Eye (tissue), 1 donor: ENCODE data around the gene GABRG3.

Source experiments
- DNase-seq: peaks from one replicate; pipeline ENCODE4 v3.0.0-alpha.2; 2015

GABRG3 gene

DNA sequence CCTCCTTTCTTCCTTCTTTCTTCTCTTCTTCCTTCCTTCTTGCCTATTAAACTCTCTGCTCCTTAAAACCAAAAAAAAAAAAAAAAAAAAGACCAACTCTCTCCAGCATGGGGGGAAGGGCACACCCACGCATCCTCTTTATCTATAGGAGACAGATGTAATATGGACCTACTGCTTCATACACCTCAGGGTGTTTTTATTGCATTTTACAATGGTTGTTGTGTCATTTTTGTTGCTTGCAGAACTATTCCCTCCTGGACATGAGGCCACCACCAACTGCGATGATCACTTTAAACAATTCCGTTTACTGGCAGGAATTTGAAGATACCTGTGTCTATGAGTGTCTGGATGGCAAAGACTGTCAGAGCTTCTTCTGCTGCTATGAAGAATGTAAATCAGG, 561.4 kb downstream of the GABRG3 start:
- no peak for DNase-seq

DNA sequence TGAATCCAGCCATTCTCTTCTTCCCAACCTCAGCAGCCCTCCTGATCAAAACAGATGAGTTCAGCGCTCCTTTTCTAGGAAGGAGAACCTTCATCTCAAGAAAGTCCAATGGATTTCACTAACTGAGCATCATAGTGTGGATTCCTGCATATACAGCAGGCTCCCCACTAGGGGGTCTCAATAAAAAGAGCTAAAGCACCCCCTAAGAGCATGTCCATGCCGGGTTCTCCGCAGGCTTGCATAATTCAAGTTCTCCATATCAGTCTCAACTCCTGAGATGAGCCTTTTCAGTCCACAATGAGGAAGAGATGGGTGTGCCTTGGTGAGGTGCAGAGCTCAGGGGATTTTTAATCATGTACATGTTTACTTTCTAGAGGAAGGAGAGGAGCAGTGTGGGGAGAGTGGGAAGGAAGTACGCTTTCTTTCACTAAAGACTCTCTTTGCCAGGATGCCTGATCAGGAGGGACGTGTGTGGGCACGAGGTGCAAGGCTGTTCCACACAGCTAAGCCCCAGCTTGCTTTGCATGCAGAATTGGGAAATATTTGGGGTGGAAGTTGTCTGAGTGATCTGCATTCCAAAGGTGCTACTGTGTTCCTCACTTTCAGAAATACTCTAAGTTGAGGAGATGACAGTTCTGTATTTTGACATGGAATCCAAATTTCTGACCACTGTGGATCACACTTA, 564.6 kb downstream of the GABRG3 start:
- DNase-seq, result no peak

DNA sequence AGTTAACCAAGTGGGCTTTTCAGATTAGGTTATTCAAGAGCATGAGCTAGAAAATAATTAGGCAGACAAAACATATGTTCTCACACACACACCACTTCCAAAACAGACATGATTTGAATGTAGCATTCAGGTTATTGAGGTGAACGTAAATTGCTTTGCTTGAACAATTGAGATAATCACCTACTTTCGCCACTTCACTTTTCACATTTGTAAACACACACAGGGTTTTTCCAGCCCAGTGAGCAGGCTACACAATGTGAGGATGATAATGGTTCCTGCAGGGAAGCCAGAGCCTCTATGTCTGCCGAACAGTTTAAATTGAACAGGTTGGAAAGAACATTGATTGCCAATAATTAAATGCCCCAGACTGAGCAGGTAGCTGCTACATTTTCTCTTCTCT, 567.3 kb downstream of the GABRG3 start:
- DNase-seq, result peak; percentile 67

DNA sequence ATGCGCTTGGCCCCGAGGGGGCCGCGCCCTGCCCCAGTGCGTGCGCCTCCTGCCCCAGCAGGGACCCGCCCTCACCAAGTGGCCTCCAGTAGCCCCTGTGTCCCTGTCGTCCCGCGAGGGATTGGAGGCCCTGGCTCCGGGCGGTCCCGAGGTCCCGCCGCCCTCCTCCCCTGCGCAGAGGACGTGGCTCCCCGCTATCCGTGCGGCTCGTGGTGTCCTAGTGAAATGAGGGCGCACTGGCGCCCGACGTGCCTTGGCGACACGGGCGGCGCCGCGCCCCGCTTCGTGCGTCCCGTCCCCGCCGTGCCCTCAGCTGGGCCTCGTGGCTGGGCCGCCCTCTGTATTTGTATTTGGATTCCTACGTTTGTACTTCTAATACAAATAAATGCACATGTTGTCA, 570.6 kb downstream of the GABRG3 start:
- no peak for DNase-seq

DNA sequence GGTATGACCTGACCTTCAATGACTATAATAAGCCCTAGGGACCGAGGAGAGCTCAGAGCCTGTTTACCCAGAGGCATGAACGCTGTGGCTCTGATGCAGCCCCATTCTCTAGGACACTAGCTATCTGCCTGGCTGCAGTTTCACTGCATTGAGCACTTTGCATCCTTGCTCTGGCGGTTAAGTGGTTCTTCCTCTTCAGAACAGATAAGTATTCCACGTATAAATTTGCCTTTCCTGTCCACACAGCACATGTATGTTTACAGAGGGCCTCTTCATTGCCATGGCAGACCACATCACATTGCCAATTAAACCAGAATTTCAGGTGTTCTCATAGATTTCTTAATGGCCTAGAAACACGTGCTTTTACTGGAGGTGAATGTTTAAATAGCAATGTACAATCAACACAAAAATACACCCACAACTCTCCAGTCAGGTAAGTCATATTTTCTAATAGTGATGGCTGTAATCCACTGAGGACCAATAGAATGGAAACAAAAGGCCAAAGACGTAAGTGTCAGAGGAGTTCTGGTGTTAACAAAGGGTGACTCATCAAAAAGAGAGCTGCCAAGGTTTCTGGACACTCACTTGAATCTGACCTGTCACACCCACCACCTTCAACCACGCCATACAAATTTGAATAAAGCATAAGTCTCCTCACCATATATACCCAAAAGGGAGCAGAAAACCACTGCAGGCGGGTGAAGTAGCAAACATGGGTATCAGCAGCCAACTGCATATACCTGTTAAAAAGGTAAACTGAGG, 574.7 kb downstream of the GABRG3 start:
- DNase-seq, result no peak

DNA sequence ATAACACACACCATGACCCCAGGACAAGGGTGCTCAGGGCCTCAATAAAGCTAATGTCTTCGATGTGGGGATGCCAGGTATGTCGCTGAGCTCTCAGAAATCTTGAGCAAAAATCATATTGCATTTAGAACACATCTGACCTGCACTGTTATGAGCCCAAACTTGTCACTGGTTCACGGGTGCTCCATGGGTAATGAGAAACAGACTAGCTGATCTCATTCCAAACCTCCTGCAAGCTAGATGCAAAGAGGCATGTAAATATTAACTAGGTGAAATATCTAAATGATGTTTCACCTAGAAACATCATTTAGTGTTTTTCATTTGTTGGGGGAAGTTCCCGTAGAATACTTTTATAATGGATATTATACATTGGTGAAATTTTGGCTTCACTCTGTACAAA, 578.8 kb downstream of the GABRG3 start:
- no peak for DNase-seq

DNA sequence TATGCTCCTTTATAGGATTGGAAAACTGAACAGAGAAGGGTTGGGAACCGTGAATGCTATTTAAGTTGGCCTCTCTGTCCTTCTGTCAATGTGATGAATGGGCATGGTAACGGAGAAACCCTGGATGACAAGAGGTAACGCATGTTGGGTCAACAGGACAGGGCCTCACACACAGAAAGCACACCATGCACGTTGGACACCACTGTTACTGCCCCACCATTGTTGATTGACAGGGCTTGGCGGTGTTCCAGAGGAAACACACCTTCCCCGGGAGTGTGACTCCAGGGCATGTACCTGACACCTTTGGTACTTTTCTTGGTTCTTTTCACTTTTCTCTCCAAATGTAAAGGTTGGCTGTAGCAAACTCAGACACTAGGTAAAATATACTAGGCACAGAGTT, 579.7 kb downstream of the GABRG3 start:
- DNase-seq, result no peak

DNA sequence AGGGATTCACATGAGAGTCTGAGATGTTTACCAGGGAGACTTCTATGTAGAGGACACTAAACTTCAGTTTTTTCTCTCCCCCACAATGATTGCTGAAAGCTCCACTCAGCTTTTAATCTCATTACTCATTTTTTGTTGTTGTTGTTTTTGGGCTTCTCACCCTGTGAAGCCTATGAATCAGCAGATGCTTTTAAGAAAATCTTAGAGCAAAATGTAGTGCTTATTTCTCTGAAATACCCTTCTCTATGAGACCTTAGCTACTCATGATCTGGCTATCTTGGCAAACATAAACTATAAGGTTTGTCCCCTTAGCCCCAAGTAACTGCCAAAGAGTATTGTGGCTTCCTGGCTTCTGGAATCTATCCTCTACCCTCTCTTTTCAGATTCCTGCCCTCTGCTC, 590.8 kb downstream of the GABRG3 start:
- DNase-seq, result no peak

DNA sequence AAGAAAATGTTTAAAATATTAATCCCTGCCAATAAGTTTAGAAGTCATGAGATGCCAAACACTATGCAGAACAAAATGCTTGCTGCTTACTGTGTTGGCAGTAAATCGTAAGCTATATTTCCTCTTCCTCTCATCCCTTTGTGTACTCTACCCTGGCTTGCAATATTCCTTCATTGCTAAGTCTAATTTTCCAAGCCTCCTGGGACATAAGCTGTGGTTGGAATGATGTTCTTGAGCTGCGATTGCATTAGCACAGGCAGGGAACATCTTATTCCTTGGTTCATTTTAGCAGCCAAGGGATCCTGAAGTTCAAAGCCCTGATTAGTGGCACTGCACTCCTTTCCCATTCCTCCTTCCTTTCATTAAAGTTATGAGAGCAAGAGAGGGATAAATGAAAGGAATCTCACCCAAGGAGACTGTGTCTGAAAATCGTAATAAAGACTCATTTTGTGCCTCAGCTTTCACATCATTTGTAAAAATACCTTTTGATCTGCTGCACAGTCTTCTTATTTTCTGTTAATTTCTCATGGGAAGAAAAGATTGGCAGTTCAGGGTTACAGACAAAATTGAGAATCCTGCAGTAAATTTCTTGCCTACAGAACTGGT, 592.9 kb downstream of the GABRG3 start:
- no peak for DNase-seq

DNA sequence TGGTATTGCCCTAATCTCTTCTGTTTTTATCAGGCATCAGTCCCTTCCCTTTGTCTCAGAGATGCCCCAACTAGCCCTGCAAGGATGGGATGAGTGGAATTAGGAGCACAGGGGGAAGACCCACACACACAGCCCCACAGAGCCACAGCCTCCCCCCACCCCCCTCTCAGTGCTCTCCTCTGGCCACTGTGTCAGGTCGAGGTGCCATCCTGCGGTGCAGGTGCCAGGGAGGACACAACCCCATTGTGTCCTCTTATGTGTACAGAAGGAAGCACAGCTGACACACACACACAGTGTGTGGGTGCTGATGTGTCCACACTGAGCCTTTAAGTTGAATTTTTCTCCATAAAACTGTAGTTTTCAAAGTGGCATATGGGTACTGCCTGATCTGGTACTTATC, 593.7 kb downstream of the GABRG3 start:
- DNase-seq, result no peak

DNA sequence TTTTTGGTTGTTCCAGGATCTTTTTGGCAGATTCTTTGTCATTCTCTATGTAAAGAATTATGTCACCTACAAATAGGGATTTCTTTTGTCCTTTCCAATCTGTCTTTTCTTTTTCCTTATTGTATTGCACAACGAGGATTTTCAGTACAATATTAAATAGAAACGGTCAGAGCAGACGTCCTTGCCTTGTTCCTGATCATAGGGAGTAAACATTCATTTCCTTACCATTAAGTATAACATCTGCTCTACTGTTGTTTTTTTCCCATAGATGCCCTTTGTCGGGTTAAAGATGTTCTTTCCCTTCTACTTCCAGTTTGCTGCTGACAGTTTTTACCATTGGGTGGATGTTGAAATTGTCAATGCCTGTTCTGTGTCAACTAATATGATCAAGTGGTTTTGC, 599.8 kb downstream of the GABRG3 start:
- no peak for DNase-seq

DNA sequence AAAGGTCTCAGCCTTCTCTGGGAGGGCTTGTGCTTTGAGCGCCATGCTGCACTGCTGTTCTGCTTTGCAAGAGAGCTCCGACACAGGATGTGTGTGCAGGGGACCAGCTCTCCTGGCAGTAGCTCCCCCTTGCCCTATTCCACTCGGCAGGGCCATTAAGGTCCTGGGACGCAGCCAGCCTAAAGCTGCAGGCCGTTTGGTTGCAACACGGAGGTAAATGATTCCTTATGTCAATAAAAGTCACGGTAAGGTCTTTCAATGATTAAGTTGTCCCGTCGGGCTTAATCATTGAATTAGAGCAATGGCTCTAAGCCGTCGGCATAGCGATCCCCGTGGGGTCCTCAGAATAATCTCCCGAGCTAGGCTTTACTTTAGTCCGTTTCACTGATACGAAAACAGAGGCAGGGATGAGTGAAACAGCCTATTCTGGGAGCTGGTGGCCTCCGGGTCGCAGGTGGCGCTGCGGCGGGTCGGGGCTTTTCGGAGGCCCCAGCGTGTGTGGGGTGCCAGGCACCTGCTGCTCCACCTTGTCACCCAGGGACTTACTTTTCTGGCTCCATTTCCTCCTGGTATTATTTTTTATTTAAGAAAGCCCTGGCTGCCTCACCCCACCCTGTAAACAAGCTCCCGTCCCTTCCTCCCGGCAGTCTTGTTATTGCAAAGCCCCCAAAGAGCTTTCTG, 603.0 kb downstream of the GABRG3 start:
- DNase-seq, result no peak

DNA sequence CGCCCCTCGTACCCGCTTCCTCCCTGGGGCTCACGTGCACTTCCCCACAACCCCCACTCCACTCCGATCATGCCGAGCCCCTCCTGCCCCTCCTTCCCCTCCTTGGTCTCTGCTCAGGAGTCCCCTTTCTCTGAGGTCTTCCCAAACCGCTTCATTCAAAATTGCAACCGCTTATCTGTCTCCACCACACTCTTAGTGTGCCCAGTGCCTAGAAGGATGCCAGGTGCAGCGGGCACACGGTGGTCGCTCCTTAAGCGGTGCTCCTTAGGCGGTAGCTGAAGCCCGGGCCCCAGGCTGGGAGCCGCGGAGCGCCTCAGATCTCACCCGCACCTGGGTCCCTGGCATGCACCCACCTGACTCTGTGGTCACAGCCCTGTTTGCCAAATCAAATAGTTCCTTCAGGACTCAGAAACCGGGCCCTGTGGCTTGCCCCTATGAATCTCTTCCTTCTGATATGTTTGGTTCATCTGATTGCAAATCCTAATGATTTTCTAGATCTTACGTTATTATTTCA, 603.6 kb downstream of the GABRG3 start:
- DNase-seq, result no peak

DNA sequence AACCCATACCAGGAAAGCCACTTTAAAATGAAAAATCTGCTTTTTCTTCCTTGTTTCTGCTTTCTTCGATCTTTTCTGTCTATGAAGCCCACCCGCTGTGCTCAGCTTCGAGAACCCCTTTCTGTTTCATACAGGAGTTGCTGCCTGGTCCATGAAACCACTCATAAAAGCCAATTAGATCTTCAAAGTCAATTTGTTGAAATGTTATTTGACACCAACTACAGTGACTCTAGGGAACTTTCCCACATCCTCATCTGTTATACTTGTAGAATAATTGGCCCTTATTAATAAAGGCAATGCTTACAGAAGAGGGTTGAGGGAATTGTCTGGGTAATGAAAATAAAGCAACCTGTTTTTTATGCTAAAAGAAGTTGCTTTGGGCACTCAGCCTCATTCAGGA, 604.5 kb downstream of the GABRG3 start:
- no peak for DNase-seq

DNA sequence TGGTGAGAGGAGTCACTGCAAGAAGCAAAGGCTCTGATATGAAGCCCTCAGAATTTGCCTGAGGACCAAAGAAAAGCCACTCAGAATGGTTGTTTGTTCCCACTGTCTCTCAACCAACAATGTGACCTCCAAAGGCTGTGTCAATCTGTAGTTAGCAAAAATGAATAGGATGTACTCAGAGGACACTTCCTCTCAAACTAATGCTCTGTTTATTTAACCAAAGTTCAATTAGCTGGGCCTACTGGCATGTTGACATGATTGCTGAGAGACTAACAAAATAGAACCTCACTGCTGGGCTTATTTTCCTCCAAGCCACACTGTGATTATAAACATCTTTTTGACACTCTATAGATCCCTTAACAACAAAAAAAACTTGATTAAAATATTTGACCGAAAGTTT, 605.6 kb downstream of the GABRG3 start:
- DNase-seq, result no peak

DNA sequence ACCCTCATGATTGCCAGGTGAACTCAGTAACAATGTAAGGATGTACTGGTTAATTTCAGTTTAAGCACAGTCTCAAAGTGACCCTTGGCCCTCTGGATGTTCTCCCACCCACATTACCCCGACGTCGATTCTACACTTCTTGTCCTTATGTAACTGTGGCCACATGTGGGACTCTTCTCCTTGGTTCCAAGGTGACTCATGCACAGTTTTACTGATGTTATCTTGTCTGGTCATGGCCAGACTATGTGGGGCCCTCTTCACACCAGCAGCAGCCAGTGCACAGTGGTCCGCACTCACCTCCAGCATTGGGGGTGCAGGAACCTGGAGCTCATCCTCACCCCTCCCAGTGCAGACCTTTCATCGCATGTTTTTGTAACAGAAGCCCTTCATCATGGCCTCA, 608.8 kb downstream of the GABRG3 start:
- no peak for DNase-seq

DNA sequence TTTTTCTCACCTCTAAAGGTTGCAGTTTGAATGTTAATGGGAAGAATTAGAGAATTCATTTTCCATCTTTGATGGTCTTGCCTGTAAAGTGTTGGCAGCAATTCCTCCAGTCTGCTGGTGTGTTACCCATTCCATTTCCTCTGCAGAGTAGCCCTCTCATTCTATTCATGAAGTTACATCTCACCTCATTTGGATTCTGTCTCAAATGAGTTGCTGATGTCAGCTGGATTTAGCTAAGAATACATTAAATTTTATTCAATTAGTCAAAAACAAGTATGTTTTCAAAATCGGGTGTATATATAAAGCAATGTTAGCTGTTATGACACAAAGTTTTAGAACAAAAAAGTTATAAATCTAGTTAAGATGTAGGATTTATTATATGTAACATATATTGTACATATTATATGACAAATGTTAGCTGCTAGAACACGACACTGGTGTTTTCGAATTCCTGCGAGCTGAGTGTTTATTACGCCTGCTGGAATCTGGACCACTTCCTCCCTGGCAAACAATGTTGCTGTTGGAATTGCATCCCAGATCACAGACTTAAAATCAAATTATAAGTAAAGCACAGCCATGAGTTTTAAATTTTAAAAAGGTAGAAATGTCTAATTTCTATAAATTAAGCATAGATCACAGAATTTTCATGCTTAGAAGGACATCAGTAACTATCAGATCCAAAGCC, 611.9 kb downstream of the GABRG3 start:
- DNase-seq, result no peak

DNA sequence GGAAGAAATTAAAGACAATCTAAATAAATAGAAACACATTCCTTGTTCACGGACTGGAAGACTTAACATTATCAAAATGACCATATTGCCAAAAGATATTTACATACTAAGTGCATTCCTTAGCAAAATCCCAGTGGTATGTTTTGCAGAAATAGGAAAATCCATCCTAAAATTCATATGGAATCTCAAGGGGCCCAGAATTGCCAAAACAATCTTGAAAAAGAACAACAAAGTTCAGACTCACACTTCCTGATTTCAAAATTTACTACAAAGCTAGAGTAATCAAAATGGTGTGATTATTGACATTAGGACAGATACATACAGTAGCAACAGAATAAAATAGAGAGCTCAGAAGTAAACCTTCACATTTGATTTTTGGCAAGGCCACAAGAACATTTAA, 612.7 kb downstream of the GABRG3 start:
- no peak for DNase-seq

DNA sequence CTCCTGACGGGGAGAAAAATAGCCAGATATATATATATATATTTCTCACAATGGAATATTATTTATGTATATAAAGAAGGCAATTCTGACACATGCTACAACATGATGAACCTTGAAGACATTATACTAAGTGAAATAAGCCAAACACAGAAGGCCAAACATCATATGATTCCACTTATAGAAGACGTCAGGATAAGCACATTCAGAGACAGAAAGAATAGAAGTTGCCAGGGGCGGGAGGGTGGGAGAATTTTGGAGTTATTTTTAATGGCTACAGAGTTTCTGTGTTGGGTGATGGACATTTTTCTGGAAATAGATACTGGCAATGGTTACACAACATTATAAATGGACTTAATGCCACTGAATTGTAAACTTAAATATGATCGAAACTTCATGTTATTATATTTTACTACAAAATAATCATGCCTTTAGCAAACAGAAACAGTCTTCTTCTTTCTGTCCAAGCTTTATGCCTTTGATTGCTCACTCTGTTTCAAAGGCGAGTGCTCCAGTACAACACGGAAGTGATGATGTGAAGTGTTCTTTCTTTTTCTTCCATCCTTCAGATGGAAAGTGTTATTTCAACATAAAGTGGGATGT, 614.2 kb downstream of the GABRG3 start:
- no peak for DNase-seq

DNA sequence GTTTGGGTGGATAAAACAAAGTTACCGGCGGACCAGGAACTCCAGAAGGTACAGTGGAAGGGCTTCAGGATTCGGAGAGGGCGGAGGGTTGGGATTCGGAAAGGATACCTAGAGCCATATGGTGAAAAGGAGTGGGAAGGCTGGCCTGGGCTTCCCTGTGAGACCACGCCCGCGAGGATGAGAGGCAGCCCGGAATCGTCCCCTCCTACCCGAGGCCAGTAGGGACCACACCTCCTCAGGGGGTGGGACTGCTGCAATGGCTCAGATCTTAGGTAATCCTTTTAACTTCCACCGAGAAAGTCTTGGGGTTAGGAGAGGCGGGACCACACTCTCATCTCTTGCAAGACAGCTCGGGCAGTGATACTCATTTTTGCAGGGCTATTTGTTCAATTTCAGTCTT, 616.8 kb downstream of the GABRG3 start:
- no peak for DNase-seq

DNA sequence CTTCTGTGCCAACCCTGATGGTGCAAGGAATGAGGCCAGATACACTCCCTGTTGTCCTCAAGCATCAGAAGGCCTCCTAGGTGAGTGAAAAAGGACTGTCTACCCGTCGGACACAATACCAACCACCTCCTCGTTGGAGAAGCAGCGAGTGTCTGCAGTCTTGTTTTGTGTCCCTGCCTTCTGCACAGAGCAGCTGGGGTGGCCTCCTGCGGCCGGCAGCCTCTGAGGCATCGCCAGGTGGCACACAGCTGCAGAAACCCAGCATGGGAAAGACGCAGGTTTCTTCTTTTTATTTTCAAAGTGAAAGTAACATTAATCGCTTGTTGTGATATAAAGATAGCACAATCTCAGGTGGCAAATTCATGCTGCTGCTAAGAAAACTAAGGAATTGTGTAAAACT, 618.3 kb downstream of the GABRG3 start:
- no peak for DNase-seq

DNA sequence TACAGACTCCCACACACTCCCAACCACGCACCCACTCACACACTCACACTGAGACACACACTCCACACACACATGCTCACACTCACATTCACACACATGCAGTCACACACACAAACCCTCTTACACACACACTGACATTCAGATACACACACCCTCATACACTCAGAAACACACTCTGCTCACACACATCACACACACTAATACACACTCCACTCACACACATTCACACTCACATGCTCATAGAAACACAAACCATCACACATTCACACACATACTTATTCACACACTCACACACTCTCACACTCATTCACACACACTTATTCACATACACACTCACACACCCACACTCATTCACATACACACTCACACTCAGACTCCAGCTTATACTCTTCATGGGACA, 618.8 kb downstream of the GABRG3 start:
- no peak for DNase-seq
